COLO829 (cell line): ENCODE results near the gene HPGDS.
"Not testable (repeated sequence)": the region's sequence is repeated elsewhere in the genome, so short reads cannot be mapped to it uniquely, and the experiment has no call there.

Experiments used
- DNase-seq: peaks from one replicate; pipeline ENCODE4 v3.0.0; 2012; ENCODE audit warnings: low spot score

Gene HPGDS

GRCh38 chr4:94319927-94320326 is 22.7 kb downstream of the HPGDS start:
- not testable (repeated sequence) for DNase-seq

- no peak for DNase-seq
Observed at GRCh38 chr4:94307231-94307871, 35.3 kb downstream of the HPGDS start.

GRCh38 chr4:94306713-94307112 is 35.9 kb downstream of the HPGDS start:
- DNase-seq = no peak

DNA sequence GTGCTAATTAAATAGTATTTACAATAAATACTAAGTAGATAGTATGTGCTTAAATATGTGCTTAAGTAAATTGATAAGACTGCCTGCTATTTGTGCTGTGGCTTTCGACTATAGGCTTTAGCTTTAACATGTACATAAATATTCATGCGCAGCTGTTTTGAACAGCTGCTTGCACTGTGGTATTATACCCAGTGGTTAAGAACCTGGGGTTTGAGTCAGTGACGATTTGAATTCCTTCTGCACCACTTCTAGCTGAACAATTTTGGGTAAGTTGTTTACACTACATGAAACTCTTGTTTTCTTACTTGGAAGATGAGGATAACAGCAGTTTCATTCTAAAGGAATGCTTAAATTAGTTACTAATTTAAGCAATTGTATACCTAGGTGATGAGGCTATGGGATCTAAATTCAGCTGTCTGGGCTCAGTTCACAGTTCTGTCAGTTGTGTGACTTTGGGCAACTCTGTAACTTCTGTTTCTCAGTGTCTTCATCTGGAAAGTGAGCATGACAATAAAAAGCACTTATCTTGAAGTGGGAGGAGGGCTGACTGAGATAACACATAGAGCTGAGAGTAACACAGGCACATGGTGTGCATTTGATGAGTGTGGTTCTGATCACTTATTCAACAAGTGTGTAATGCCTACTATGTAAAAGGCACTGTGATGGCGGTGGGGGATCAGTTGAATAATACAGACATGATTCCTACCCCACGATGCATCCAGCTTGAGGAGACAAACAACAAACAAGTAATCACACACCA is 37.0 kb downstream of the HPGDS start:
- DNase-seq = no peak

DNA sequence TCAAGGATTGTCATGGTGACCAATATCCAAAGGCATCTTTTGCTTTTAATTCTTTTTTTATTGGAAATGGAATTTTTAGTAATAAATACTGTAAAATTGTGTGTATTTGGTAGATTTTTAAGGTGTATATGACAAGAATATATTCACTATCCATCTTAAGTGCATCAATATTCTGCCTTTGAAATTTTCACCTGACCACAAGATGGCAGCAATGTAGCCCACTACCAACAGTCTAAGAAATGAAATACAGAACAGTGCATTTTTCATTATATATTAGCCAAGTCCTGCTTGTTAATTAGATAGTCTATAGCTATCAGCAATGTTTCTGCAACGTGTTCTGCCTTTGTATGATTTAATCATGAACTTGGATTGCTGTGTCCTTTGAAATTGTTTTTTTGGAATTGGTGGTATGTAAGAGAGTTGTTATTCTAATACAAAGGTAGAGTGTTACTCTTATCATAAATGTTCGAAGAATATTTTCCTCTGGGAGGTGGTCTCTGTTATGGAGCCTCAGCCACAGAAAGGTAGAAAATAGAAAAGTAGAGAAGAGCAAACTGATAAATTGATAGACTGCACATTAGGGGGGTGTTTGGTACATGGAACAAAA is 38.2 kb downstream of the HPGDS start:
- peak; percentile 40 for DNase-seq

DNA sequence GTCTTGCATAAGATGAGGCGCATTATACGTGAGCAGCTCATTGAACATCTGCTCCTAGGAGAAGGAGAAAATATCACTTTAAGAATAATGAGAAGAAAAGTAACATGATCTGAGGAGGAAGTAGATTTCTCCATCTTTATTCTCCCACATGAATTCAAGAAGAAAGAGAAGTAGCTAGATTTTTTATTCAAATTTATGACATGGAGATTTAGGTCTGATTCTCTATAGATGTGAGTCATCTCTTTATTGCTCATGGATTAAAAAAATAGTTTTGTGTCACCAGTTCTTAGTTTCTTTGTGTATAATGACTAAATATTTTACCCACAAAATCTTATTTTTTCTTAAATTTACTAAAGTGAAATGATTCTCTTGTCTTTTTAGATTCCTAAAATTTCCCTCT is 40.4 kb downstream of the HPGDS start:
- DNase-seq = peak; percentile 37

DNA sequence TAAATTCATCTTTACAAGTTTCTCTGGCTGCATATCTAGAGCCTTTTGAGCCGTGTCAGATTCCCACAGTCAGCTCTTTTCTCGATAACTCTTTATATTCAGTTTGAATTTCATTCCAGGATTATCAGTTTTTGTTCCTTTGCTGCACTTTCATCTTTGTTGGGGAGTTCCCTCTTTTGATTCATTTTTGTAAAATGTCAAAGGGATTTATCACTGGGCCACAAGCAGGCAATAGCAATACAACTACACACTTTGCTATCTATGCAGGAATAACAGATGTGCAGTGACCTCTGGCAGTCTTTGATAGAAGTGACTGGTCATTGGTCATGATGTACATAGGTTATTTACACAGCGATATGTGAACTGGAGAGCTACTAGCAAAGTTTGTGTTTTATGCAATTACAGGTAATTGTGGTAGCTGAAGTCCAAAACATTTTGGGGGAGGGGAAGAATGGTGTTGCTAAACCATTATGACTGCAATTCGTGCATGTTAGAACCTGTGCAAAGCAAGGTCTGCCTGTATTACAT is 43.8 kb downstream of the HPGDS start:
- DNase-seq = no peak

- not testable (repeated sequence) for DNase-seq
Observed at GRCh38 chr4:94295473-94295872, 47.2 kb downstream of the HPGDS start.

- not testable (repeated sequence) for DNase-seq
Observed at GRCh38 chr4:94293981-94294380, 48.7 kb downstream of the HPGDS start.

DNA sequence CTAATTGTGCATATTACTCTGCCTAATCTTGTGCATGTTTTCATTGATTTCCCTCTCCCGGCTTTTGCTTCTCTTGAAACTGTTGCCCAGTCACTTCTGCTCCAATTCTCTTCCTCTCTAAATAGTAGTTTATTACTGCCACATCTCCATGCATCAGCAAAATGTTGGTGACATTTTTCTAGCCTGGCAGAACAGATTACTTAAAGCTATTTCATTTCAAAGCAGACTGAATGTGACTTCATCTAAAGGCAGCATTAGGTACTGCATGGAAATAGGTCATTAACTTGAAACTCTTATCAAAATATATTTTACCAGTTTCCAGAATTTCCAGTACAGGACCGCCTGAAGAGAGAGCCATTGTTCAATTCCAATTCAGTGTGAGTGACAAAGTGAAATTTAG is 52.4 kb downstream of the HPGDS start:
- no peak for DNase-seq

GRCh38 chr4:94285666-94286065 is 57.0 kb downstream of the HPGDS start:
- DNase-seq = no peak

- DNase-seq = no peak
Observed at GRCh38 chr4:94284889-94285288, 57.7 kb downstream of the HPGDS start.

- no peak for DNase-seq
Observed at GRCh38 chr4:94278781-94279180, 63.9 kb downstream of the HPGDS start.

DNA sequence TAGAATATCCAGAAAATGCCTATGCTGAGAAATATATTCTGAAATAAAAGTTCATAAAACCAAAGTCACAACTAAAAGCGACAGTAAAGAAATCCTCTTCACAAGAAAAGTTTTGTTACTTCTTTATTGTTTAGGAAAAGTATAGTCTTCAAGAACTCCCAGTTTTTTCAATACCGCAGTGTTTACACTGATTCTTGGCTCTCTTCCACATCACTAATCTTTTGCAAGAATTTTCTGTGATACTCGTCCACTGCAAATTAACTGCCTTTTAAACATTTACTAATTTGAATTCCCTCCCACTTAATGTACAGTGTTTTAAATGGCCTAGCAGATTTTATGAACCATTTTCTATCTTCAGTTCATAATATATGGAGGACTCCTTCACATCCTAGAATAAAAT is 65.1 kb downstream of the HPGDS start:
- DNase-seq = no peak

DNA sequence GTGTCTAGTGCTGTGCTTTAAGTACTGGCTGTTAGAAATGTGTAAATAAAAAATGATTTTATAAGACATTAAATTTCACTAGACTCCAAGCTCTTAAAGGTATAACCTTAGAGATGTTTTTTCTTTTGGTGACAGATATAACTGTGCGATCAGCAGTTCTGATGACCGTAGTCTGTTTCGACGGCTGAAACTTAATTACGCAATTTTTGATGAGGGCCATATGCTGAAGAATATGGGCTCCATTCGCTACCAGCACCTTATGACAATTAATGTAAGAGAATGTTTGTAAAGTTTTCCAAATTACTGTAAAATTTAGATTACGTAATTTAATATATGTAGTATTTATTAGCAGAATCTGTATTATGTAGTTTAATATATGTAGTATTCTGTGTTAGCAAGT is 66.4 kb downstream of the HPGDS start:
- no peak for DNase-seq

DNA sequence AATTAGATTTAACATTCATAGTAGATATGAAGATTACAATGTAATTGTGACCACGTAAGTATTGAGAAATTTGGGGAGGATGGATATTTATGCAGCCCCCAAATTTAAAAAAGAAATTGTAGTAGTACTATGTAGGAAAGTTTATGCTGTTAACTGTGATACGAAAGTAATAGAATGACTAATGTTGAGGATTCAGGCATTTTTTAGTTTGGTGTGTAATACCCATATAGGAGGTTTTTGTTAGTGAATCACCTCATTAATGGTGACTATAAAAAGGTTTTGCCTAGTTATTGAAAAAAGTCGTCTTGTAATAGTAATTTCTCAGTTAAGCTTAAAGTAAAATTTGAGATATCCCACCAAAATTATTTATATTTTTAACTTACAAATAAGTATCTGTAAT is 67.7 kb downstream of the HPGDS start:
- no peak for DNase-seq

- no peak for DNase-seq
Observed at GRCh38 chr4:94271248-94271647, 71.4 kb downstream of the HPGDS start.

DNA sequence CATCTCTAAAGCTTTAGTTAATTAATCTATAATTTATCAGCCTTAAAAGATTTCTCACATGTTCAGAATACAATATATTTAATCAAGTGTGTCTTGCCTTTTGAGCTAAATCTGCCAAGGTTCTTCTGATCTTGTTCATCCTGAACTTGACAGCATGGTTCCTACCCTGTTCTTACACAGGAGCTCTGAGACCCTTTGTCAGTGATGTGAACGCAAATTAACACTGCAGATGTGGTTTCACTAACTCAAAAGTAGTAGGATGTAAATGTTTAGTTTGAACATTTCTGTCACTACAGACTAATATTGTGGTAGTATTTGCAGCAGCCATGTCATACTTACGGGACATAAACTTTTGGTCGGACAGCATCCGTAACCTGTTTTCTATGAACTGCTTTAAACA is 75.6 kb downstream of the HPGDS start:
- no peak for DNase-seq

DNA sequence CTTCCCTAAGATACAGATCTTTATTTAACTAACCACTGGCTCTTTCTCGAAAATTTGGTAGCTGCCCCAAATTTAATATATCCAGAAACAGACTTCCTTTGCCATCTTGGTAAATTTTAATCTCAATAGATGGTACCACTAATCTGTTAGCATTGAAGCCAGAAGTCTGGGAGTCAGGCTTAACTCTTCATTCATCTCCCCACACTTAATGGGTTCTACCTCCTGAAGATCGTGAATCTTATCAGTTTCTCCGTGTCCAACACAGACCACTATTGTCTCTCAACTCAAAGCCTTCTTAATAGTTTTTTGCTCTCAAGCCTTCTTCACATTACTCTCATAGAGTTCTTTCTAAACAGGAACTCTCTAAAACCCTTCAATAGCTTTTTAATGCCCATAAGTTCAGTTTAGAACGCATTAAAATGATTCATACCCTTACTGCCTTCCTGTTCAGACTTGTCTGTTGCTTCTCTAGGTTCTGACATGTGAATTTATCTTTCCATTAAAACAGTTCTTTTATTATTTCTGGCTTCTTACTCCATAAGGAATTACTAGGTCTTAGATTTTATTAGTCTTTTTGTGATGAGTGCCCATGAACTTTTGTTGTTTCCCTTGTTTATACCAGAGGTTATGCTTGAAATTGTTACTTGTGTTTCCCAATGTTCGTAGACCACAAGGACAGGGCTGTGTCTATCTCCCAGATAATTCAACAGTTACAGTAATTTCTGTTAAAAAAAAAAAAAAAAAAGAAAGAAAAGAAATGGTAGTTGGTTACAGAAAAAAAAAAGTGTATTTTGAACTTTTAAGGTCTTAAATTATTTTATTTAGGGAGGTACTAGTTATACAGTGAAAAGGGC is 80.2 kb downstream of the HPGDS start:
- peak; percentile 82 for DNase-seq

DNA sequence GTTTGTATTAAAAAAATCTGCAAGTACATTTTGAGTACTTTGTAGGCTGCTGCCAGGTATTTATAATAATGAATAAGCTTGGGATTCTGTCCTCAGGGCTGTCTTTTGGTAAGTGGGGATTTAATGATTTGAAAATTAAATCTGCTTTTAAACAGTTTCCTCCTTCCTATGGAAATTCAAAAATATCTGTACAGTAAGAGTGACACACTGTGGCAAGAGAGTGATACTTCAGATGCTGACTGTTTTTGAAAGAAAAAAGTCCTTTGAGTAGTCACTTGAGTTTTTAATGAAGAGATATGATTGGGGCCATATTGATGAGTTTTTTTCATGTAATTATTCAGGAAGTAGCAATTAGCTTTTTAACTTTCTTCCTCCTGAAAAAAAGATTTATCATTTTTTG is 85.8 kb downstream of the HPGDS start:
- peak; percentile 14 for DNase-seq

GRCh38 chr4:94256144-94256783 is 86.4 kb downstream of the HPGDS start:
- DNase-seq = no peak

GRCh38 chr4:94253036-94253435 is 89.6 kb downstream of the HPGDS start:
- no peak for DNase-seq
